Caco-2 (cell line): ENCODE measurements around the gene MAZ. TPM values are rescaled to one million over a fixed set of nuclear protein-coding genes. Genes with fewer than 3 reads are reported as not detected.
A peak's percentile ranks its signal among the peaks of the same experiment; 100 is the strongest.

Experiments
- BruUV-seq: library from RNA; stranded (reverse); fragments of 400-500 nt; replicated peaks from 2 replicates; lab custom pipeline; 2021; lab: Mats Ljungman, UMichigan
- CTCF ChIA-PET: fragments of 300-600 bp; sonication (Branson Sonifier 250); formaldehyde crosslinking; loops from one replicate; lab custom pipeline; 2022; ENCODE audit warnings: antibody characterized with exemption; lab: Charles Lee
- POLR2A ChIA-PET: fragments of 300-600 bp; sonication (Branson Sonifier 250); formaldehyde crosslinking; loops from one replicate; lab custom pipeline; 2022; ENCODE audit warnings: antibody characterized with exemption; lab: Charles Lee
- DNase-seq, 2 experiments: peaks; one replicate each; pipeline versions ENCODE4 v3.0.0 to v3.0.0-alpha.2; 2020 to 2022
- H3K27me3 ChIP-seq: replicated peaks from 2 replicates; pipeline ENCODE4 v1.6.0; 2011; ENCODE audit warnings: low read length; ENCODE audit not compliant: control insufficient read depth, insufficient read depth
- H3K36me3 ChIP-seq: 2 replicates; pipeline ENCODE4 v1.5.1; 2011; ENCODE audit warnings: low read length; ENCODE audit not compliant: control insufficient read depth, insufficient read depth
- H3K4me1 ChIP-seq: fragments of 250-450 bp; sonication (Bioruptor Pico); 2 replicates; pipeline ENCODE4 v1.5.1; 2020; ENCODE audit warnings: mild to moderate bottlenecking
- H3K4me3 ChIP-seq: 2 replicates; pipeline ENCODE4 v1.5.1; 2011; ENCODE audit warnings: low read depth, mild to moderate bottlenecking, control low read depth, low read length
- H3K9me3 ChIP-seq: fragments of 250-450 bp; sonication (Bioruptor Pico); 2 replicates; pipeline ENCODE4 v1.5.1; 2020; ENCODE audit warnings: mild to moderate bottlenecking, moderate library complexity
- H3K27ac Mint-ChIP-seq: one replicate; pipeline ENCODE4 v1.8.0; 2022; ENCODE audit warnings: mixed read lengths; ENCODE audit not compliant: unreplicated experiment
- H3K27me3 Mint-ChIP-seq: one replicate; pipeline ENCODE4 v1.8.0; 2022; ENCODE audit warnings: mixed read lengths; ENCODE audit not compliant: insufficient read depth, unreplicated experiment
- H3K36me3 Mint-ChIP-seq: one replicate; pipeline ENCODE4 v1.8.0; 2022; ENCODE audit warnings: mild to moderate bottlenecking, mixed read lengths; ENCODE audit not compliant: insufficient read depth, unreplicated experiment
- H3K4me1 Mint-ChIP-seq: one replicate; pipeline ENCODE4 v1.8.0; 2022; ENCODE audit warnings: low read depth, mixed read lengths; ENCODE audit not compliant: unreplicated experiment
- H3K4me3 Mint-ChIP-seq: one replicate; pipeline ENCODE4 v1.8.0; 2022; ENCODE audit warnings: mild to moderate bottlenecking, moderate library complexity, mixed read lengths; ENCODE audit not compliant: unreplicated experiment
- H3K9me3 Mint-ChIP-seq: one replicate; pipeline ENCODE4 v1.8.0; 2022; ENCODE audit warnings: mixed read lengths; ENCODE audit not compliant: unreplicated experiment
- CTCF ChIP-seq, 2 experiments: fragments of 200-600 bp in 1 of 2; IDR thresholded peaks; 1 replicate in 1 of 2; 2 replicates in 1 of 2; pipeline versions ENCODE4 v1.5.1 to v1.8.0; 2011 to 2022; ENCODE audit warnings: antibody characterized with exemption in 1 of 2, control low read depth in 1 of 2, inconsistent platforms in 1 of 2, low read depth in 1 of 2, low read length in 1 of 2, mild to moderate bottlenecking in 1 of 2, moderate library complexity in 1 of 2; ENCODE audit not compliant: insufficient read depth in 1 of 2, severe bottlenecking in 1 of 2, unreplicated experiment in 1 of 2
- intact Hi-C: fragments of 100-400 bp; cut with micrococcal nuclease; formaldehyde crosslinking; loops from one replicate; pipeline ENCODE4 v1.10.0; 2022; ENCODE audit not compliant: unreplicated experiment
- total RNA-seq: library from RNA; stranded (reverse); gene quantifications from 2 replicates; pipeline ENCODE4 v1.2.3, GENCODE V29; 2022

MAZ gene
- total RNA-seq, 1 experiment from 2014 or later, result 317 TPM

GRCh38 chr16:29806641-29807425 is 504 bp downstream of the MAZ start:
- BruUV-seq, result no TSS peak
- Mint-ChIP-seq H3K27ac (peak overlapping the region; percentile 85), H3K27me3 (no peaks in the 10 kb centered on the region), H3K4me3 (peak overlapping the region; percentile 87), H3K9me3 (no peaks in the 10 kb centered on the region), H3K4me1 (peaks cover 35% of the 10 kb centered on the region), H3K36me3 (peaks cover 85% of the 10 kb centered on the region)
- H3K4me1 ChIP-seq, result peaks cover 25% of the 10 kb centered on the region; the same call in 1 of the 2 replicates
- no peak for TF ChIP-seq CTCF (IDR thresholded peaks at IDR 0.05; ENCODE audit: insufficient read depth in 1 of 2, low read depth in 1 of 2, low read length in 1 of 2, severe bottlenecking in 1 of 2, unreplicated experiment in 1 of 2)
- peak; percentile 81 to 86 for DNase-seq
- intact Hi-C loops, result loop anchor here (5.0 kb wide), 1 partner anchor 105 kb away; no protein-coding TSS in a partner anchor
- CTCF ChIA-PET, result interaction anchor here (0.5 to 3.5 kb wide), 10 partner anchors 10 to 225 kb away, joined by 3 to 26 read pairs (median 6); partner anchors contain the start of genes KCTD13, PAGR1, TAOK2 and TMEM219
- POLR2A ChIA-PET, result interaction anchor here (0.5 to 1.7 kb wide), 5 partner anchors 9 to 224 kb away, joined by 3 to 10 read pairs (median 3); partner anchors contain the start of genes KCTD13, PAGR1 and TLCD3B
- peaks cover 10% of the 10 kb centered on the region for H3K36me3 ChIP-seq
- H3K4me3 ChIP-seq, result peak overlapping the region; percentile 90
- H3K27me3 ChIP-seq, result no peaks in the 10 kb centered on the region
- no peaks in the 10 kb centered on the region for H3K9me3 ChIP-seq

GRCh38 chr16:29807426-29808218 is 1.3 kb downstream of the MAZ start:
- Histone ChIP-seq H3K4me1 (peaks cover 28% of the 10 kb centered on the region), H3K27me3 (no peaks in the 10 kb centered on the region), H3K4me3 (peak overlapping the region; percentile 90), H3K9me3 (no peaks in the 10 kb centered on the region), H3K36me3 (peaks cover 10% of the 10 kb centered on the region)
- CTCF ChIA-PET, result interaction anchor here (0.6 to 3.5 kb wide), 11 partner anchors 9 to 258 kb away, joined by 3 to 26 read pairs (median 6); partner anchors contain the start of genes ALDOA, CDIPT, KCTD13 and PAGR1
- intact Hi-C loops, result loop anchor here (5.0 kb wide), 1 partner anchor 105 kb away; no protein-coding TSS in a partner anchor
- Mint-ChIP-seq H3K36me3 (peaks cover 85% of the 10 kb centered on the region), H3K27me3 (no peaks in the 10 kb centered on the region), H3K9me3 (no peaks in the 10 kb centered on the region), H3K4me3 (peak overlapping the region; percentile 87), H3K4me1 (peaks cover 36% of the 10 kb centered on the region), H3K27ac (peak overlapping the region; percentile 85)
- TF ChIP-seq CTCF (IDR thresholded peaks at IDR 0.05; ENCODE audit: insufficient read depth in 1 of 2, low read depth in 1 of 2, low read length in 1 of 2, severe bottlenecking in 1 of 2, unreplicated experiment in 1 of 2), result peak; percentile 24 to 56
- peak; percentile 80 to 87 for DNase-seq
- POLR2A ChIA-PET, result interaction anchor here (0.7 to 1.7 kb wide), 4 partner anchors 9 to 223 kb away, joined by 3 to 10 read pairs (median 4); partner anchors contain the start of genes KCTD13, KIF22, PAGR1 and TLCD3B
- BruUV-seq, result TSS peak; percentile 32
